DND-41 (cell line): ENCODE data around the gene F3.

Experiments used
- EZH2 ChIP-seq: IDR thresholded peaks from 3 replicates; pipeline ENCODE4 v1.6.1; 2012; ENCODE audit warnings: borderline replicate concordance, low read depth, mild to moderate bottlenecking, moderate library complexity, low read length, inconsistent platforms; ENCODE audit not compliant: severe bottlenecking
- TF ChIP-seq, protein P1 (sequence below): IDR thresholded peaks from 2 replicates; pipeline ENCODE4 v1.5.1; 2012; ENCODE audit warnings: borderline replicate concordance, low read length, moderate library complexity, mild to moderate bottlenecking; ENCODE audit not compliant: poor library complexity, severe bottlenecking; ENCODE audit errors: extremely low read depth

DNA sequence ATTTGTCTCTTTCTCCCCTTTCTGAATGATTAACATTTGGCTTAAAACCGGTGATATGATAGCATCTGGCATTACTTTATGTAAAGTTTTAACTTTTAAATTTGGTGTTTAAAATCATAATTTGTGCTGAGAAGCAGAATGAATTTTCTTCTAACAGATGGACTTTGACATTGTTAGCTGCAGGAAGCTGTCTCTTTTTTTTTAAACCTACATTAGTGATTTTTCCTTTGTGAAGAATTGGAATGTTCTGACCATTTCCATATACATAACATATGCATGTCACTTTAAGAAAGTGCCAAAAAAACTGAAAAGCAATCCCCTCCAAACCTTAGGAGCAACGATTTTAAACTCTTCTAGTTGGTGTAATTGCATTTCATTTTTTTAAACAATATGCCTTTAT lies 22.2 kb downstream of the F3 start:
- TF ChIP-seq, protein P1, sequence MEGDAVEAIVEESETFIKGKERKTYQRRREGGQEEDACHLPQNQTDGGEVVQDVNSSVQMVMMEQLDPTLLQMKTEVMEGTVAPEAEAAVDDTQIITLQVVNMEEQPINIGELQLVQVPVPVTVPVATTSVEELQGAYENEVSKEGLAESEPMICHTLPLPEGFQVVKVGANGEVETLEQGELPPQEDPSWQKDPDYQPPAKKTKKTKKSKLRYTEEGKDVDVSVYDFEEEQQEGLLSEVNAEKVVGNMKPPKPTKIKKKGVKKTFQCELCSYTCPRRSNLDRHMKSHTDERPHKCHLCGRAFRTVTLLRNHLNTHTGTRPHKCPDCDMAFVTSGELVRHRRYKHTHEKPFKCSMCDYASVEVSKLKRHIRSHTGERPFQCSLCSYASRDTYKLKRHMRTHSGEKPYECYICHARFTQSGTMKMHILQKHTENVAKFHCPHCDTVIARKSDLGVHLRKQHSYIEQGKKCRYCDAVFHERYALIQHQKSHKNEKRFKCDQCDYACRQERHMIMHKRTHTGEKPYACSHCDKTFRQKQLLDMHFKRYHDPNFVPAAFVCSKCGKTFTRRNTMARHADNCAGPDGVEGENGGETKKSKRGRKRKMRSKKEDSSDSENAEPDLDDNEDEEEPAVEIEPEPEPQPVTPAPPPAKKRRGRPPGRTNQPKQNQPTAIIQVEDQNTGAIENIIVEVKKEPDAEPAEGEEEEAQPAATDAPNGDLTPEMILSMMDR, result no peak
- no peak for TF ChIP-seq EZH2
